Natural killer cell (primary cell): Measurements from ENCODE around the gene SPNS2. TPM values are rescaled to one million over a fixed set of nuclear protein-coding genes. Genes with fewer than 3 reads are reported as not detected.

Source experiments
- ATAC-seq, 3 donors: fragments of 150-1000 bp in 2 of 3; fragments of 200-7000 bp in 1 of 3; cut with Tn5 transposase; 1 replicate in 1 of 3; 2 replicates in 2 of 3; pipeline ENCODE4 v1.10.0; 2021; ENCODE audit warnings: mild to moderate bottlenecking in 2 of 3, moderate library complexity in 2 of 3
- DNase-seq, 2 donors: peaks; one replicate each; pipeline versions ENCODE4 v3.0.0 to v3.0.0-alpha.2; 2013 to 2021; ENCODE audit warnings: mixed read lengths in 1 of 2
- H3K27ac ChIP-seq: one replicate; pipeline ENCODE4 v1.5.1; 2013; ENCODE audit warnings: mild to moderate bottlenecking, low read length
- H3K27me3 ChIP-seq: one replicate; pipeline ENCODE4 v1.6.1; 2013; ENCODE audit warnings: low read length; ENCODE audit not compliant: control insufficient read depth, insufficient read depth
- H3K36me3 ChIP-seq: one replicate; pipeline ENCODE4 v1.6.1; 2013; ENCODE audit warnings: low read length; ENCODE audit not compliant: control insufficient read depth, insufficient read depth
- H3K4me1 ChIP-seq: one replicate; pipeline ENCODE4 v1.6.1; 2013; ENCODE audit warnings: low read length; ENCODE audit not compliant: control insufficient read depth, insufficient read depth
- H3K4me3 ChIP-seq: one replicate; pipeline ENCODE4 v1.5.1; 2013; ENCODE audit warnings: low read length
- H3K9me3 ChIP-seq: one replicate; pipeline ENCODE4 v1.6.1; 2013; ENCODE audit warnings: low read length; ENCODE audit not compliant: control insufficient read depth, insufficient read depth
- H3K27ac Mint-ChIP-seq, 2 donors: one replicate each; pipeline ENCODE4 v1.8.0; 2022; ENCODE audit warnings: mild to moderate bottlenecking in 2 of 2, mixed read lengths in 2 of 2, moderate library complexity in 1 of 2
- H3K27me3 Mint-ChIP-seq, 2 donors: one replicate each; pipeline ENCODE4 v1.8.0; 2022; ENCODE audit warnings: low read depth in 2 of 2, mixed read lengths in 2 of 2
- H3K36me3 Mint-ChIP-seq: one replicate; pipeline ENCODE4 v1.8.0; 2022; ENCODE audit warnings: mixed read lengths
- H3K4me1 Mint-ChIP-seq, 2 donors: one replicate each; pipeline ENCODE4 v1.8.0; 2022; ENCODE audit warnings: mixed read lengths in 2 of 2
- H3K4me3 Mint-ChIP-seq: one replicate; pipeline ENCODE4 v1.8.0; 2022; ENCODE audit warnings: mild to moderate bottlenecking, moderate library complexity, mixed read lengths
- H3K9me3 Mint-ChIP-seq, 2 donors: one replicate each; pipeline ENCODE4 v1.8.0; 2022; ENCODE audit warnings: mixed read lengths in 2 of 2
- CTCF ChIP-seq: fragments of 200-600 bp; IDR thresholded peaks from one replicate; pipeline ENCODE4 v1.8.0; 2022; ENCODE audit warnings: antibody characterized with exemption
- WGBS: methylation state at CpG from one replicate; pipeline ENCODE4 v1.1.7; 2013; ENCODE audit warnings: missing lambda C conversion rate; ENCODE audit not compliant: insufficient coverage; 5-methylcytosine and 5-hydroxymethylcytosine counted together
- intact Hi-C: fragments of 100-400 bp; cut with micrococcal nuclease; formaldehyde crosslinking; loops from one replicate; pipeline ENCODE4 v1.14.2; 2022
- total RNA-seq, 4 donors: library from RNA; stranded (reverse); fragments of 120-200 nt in 1 of 4; gene quantifications; one replicate each; pipeline versions ENCODE4 v1.2.3 to v1.2.4, GENCODE V29; 2013 to 2022

The SPNS2 gene
- total RNA-seq, 3 donors from 2014 or later (not counting 1 experiment from before 2014, with no cell fraction given) = 0.28 to 0.93 (median 0.43) TPM

- H3K27me3 ChIP-seq = no peaks in the 10 kb centered on the region
- H3K36me3 Mint-ChIP-seq = no peaks in the 10 kb centered on the region
- H3K4me1 Mint-ChIP-seq = no peaks in the 10 kb centered on the region
- H3K4me1 ChIP-seq = no peaks in the 10 kb centered on the region
- H3K36me3 ChIP-seq = no peaks in the 10 kb centered on the region
- no peak overlapping the region for H3K27ac Mint-ChIP-seq
- TF ChIP-seq CTCF = no peak
- no peak overlapping the region for H3K27ac ChIP-seq
- no peak for ATAC-seq
- WGBS = 91% methylated on average over 14 of the region's 14 CpGs
- DNase-seq = no peak
- H3K4me3 Mint-ChIP-seq = no peak overlapping the region
- no peaks in the 10 kb centered on the region for H3K9me3 ChIP-seq
- intact Hi-C loops = no loop called here
- no peak overlapping the region for H3K4me3 ChIP-seq
- no peaks in the 10 kb centered on the region for H3K9me3 Mint-ChIP-seq
- H3K27me3 Mint-ChIP-seq = no peaks in the 10 kb centered on the region
These were observed 20.7 kb downstream of the SPNS2 start for GRCh38 chr17:4519361-4519788.

- intact Hi-C loops = no loop called here
- Mint-ChIP-seq H3K27me3 (no peaks in the 10 kb centered on the region), H3K4me3 (no peak overlapping the region), H3K27ac (no peak overlapping the region), H3K36me3 (no peaks in the 10 kb centered on the region), H3K9me3 (no peaks in the 10 kb centered on the region), H3K4me1 (no peaks in the 10 kb centered on the region)
- no peak for ATAC-seq
- H3K27ac ChIP-seq = no peak overlapping the region
- 93% methylated on average over 18 of the region's 19 CpGs for WGBS
- TF ChIP-seq CTCF = no peak
- H3K36me3 ChIP-seq = no peaks in the 10 kb centered on the region
- no peak overlapping the region for H3K4me3 ChIP-seq
- no peaks in the 10 kb centered on the region for H3K9me3 ChIP-seq
- H3K4me1 ChIP-seq = no peaks in the 10 kb centered on the region
- no peak for DNase-seq
- no peaks in the 10 kb centered on the region for H3K27me3 ChIP-seq
These were observed 21.6 kb downstream of the SPNS2 start for GRCh38 chr17:4520060-4520893.

GRCh38 chr17:4520894-4521600, 22.4 kb downstream of the SPNS2 start:
- H3K9me3 ChIP-seq = no peaks in the 10 kb centered on the region
- WGBS = 96% methylated on average over 8 of the region's 8 CpGs
- no peak overlapping the region for H3K4me3 ChIP-seq
- H3K4me1 ChIP-seq = no peaks in the 10 kb centered on the region
- DNase-seq = no peak
- Mint-ChIP-seq H3K27me3 (no peaks in the 10 kb centered on the region), H3K9me3 (no peaks in the 10 kb centered on the region), H3K36me3 (no peaks in the 10 kb centered on the region), H3K4me3 (no peak overlapping the region), H3K4me1 (no peaks in the 10 kb centered on the region), H3K27ac (no peak overlapping the region)
- no peak overlapping the region for H3K27ac ChIP-seq
- intact Hi-C loops = no loop called here
- no peak for TF ChIP-seq CTCF
- no peaks in the 10 kb centered on the region for H3K27me3 ChIP-seq
- no peak for ATAC-seq
- H3K36me3 ChIP-seq = no peaks in the 10 kb centered on the region
